T-helper 1 cell treated with Interleukin-12 subunit alpha and Interleukin-12 subunit beta and Interleukin-4 antibody, amounts not matched to agents 30 ng/mL and 1 ng/mL, for 36 hours (primary cell): ENCODE results near the gene CRB2. TPM values are rescaled to one million over a fixed set of nuclear protein-coding genes. Genes with fewer than 3 reads are reported as not detected.

Source experiments
- intact Hi-C: fragments of 100-400 bp; cut with micrococcal nuclease; formaldehyde crosslinking; loops from one replicate; pipeline ENCODE4 v1.15.1; 2024
- total RNA-seq: library from RNA; stranded (reverse); gene quantifications from 2 replicates; pipeline ENCODE4 v1.2.3, GENCODE V29; 2022

Gene CRB2
- total RNA-seq, 1 donor from 2014 or later: not detected

DNA sequence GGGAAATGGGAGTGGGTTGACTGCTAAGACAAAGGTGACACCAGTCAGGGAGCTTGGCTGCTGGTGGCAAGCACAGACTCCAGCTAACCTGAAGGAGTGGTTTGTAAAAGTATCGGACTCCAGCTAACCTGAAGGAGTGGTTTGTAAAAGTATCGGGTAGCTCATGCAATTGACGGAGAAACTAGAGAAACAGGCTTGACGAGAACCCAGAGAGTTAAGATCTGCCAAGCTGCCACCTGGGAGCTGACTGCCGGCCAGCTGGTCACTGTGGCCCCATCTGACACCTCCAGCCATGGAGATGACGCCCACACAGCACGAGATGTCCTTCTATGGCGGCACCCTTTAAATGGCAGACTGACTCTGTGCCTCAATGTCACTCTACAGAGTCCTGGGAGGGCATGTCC, 28.3 kb upstream of the CRB2 start:
- intact Hi-C loops: no loop called here

GRCh38 chr9:123329329-123329955, 26.6 kb upstream of the CRB2 start:
- intact Hi-C loops: no loop called here

DNA sequence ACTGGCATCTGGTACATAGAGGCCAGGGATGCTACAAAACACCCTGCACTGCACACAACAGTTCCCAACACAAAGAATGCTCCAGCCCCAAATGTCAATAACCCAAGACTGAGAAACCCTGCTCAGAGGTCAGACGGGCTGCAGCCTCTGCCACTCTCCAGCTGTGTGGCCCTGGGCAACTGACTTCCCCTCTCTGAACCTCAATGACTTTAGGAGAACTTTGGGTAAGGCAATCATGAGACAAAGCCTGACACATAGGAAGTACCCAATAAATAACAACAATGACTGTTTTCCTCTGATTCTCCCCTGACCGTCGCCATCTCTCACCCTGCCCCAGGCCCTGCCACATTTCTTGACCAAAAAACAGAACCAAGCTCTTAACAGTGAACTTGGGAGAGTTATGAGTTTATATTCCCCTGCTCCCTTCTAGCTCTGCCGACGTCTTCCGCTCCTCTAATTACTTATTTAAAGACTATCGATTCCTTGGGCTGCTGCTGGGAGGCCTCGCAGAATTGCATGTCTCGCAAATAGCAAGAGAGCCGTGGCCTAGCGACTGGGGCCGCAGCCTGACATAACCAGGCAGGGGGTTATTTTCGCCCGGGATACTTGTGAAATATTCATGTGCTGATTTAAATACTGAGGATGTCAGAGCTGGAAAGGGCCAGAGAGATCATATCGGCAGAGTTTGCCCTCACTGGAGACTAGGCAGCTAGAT, 24.5 kb upstream of the CRB2 start:
- intact Hi-C loops: loop anchor here (10.0 kb wide), 1 partner anchor 1237 kb away; the partner anchor contains the start of gene TTLL11

DNA sequence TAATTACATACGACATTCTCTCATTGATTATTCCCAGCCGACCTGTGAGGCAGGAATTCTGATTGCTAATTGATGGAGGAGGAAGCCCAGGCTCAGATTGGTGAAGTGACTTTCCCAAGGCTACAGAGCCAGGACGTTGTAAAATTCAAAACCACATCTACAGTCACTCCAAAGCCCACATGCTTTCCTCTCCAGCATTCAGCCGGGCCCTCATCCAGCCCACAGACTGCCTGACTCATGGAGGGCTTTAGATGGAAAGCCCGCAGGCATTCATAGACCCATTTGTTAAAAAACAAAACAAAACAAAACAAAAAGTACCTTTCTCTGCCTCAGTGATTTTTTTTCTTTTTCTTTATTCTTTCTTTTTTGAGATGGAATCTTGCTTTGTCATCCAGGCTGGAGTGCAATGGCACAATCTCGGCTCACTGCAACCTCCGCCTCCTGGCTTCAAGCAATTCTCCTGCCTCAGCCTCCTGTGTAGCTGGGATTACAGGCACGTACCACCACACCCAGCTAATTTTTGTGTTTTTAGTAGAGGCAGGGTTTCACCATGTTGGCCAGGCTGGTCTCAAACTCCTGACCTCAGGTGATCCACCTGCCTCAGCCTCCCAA, 22.8 kb upstream of the CRB2 start:
- intact Hi-C loops: loop anchor here (10.0 kb wide), 1 partner anchor 1238 kb away; the partner anchor contains the start of gene TTLL11

DNA sequence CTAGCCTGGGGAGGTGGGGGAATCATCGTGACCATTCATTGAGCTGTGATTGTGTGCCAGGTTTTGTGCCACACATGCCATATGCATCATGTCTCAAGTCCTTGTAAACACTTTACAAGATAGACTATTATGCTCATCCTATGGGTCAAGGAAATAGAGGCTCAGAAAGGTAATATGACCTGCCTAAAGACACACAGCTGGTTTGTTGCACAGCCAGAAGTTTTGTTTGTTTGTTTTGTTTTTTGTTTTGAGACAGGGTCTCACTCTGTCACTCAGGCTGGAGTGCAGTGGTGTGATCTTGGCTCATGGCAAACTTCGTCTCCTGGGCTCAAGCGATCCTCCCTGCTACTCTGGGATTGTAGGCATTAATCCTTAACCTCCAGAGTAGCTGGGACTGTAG, 21.4 kb upstream of the CRB2 start:
- intact Hi-C loops: loop anchor here (5.0 to 10.0 kb wide), 3 partner anchors 32 to 1240 kb away; partner anchors contain the start of genes RABGAP1 and TTLL11

DNA sequence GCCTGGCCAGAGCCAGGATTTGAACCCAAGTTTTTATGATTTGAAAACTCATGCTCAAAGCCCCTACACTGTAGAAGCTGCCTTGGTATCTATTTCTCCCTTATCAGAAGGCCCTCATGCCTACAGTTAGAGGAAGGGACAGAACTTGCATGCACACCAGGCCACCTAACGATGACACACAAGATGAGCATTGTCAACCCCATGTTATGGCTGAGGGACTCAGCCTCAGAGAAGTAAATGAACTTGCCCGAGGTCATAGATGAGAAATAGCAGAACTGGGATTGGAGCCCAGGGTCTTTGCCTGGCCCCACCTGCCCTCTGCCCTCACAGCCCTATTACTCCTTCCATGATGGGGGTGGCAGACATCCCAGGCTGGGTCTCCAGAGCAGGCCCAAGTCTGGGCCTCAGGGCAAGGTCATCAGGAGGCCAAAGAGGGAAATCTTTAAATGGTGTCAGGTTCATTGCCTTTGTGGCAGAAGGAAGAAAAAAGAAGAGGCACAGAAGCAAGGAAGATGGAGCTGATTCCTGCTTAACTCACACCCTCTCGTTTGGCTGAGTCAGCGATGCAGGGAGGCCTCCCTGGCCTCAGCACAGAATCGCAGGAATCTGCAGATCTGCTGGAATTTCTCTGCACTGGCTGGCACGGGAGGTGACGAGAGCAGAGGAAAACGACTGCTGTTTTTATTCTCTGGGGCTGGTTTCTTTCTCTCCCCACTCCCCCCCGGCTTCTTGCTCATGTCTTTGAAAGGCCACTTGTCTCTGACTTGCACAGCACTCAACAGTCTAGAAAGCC, 20.6 kb upstream of the CRB2 start:
- intact Hi-C loops: loop anchor here (5.0 to 10.0 kb wide), 3 partner anchors 33 to 1241 kb away; partner anchors contain the start of genes RABGAP1 and TTLL11

DNA sequence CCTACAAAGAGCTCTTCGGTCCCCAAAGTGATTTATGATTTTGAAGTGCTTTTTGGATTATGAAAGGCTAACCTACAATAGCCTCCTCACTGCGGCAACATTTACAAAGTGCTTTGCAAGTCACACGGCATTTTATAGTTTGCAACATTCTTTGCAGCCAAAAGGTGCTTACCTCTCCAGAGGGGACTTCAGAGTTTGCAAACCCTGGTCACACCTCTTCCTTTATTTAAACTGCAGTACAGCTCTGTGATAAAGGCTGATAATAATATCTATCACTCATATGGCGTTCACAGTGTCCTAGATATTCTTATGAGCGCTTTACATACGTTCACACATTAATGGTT, 20.0 kb upstream of the CRB2 start:
- intact Hi-C loops: loop anchor here (5.0 to 10.0 kb wide), 3 partner anchors 34 to 1241 kb away; partner anchors contain the start of genes RABGAP1 and TTLL11

DNA sequence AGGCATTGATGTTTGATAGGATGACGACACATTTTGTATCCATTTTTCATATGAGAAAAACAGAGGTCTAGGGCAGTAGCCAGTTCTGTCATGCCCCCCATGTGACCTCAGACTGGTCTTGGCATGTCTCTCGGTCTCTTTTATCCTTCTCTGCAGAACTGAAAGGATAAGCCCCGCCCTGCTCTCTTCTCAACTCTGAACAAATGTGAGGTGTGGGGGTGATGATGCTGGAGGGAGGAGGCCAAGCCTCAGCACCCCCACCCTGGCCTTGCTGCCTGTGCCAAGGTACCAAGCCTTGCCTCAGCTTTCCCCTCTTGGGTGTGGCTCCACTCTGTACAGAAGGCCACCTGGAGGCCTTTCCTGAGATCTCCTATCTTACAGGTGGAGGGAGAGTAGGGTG, 19.5 kb upstream of the CRB2 start:
- intact Hi-C loops: loop anchor here (5.0 to 10.0 kb wide), 3 partner anchors 34 to 1242 kb away; partner anchors contain the start of genes RABGAP1 and TTLL11

DNA sequence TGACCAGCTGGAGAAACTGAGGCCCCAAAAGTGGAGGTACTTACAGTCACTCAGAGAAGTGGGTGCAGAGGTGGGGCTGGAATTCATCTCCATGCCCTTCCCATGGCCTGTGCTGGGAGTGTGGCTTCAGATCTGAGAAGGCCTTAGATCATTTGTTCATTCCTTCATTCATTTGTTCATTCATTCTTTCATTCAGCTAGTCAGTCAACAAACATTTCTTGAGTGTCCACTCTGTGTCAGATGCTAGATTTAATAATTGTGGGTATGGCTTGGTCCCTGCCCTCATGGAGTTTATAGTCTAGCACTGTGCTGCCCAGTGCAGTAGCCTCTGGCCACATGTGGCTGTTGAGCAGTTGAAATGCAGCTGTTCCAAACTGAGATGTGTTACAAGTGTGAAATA, 19.0 kb upstream of the CRB2 start:
- intact Hi-C loops: loop anchor here (5.0 to 10.0 kb wide), 3 partner anchors 35 to 1242 kb away; partner anchors contain the start of genes RABGAP1 and TTLL11

GRCh38 chr9:123337971-123338370, 18.0 kb upstream of the CRB2 start:
- intact Hi-C loops: loop anchor here (5.0 to 10.0 kb wide), 3 partner anchors 36 to 1243 kb away; partner anchors contain the start of genes RABGAP1 and TTLL11

- intact Hi-C loops: loop anchor here (1.0 to 10.0 kb wide), 8 partner anchors 16 to 1986 kb away; partner anchors contain the start of genes RABGAP1, STRBP and TTLL11
Observed at GRCh38 chr9:123338710-123339665, 17.0 kb upstream of the CRB2 start.

DNA sequence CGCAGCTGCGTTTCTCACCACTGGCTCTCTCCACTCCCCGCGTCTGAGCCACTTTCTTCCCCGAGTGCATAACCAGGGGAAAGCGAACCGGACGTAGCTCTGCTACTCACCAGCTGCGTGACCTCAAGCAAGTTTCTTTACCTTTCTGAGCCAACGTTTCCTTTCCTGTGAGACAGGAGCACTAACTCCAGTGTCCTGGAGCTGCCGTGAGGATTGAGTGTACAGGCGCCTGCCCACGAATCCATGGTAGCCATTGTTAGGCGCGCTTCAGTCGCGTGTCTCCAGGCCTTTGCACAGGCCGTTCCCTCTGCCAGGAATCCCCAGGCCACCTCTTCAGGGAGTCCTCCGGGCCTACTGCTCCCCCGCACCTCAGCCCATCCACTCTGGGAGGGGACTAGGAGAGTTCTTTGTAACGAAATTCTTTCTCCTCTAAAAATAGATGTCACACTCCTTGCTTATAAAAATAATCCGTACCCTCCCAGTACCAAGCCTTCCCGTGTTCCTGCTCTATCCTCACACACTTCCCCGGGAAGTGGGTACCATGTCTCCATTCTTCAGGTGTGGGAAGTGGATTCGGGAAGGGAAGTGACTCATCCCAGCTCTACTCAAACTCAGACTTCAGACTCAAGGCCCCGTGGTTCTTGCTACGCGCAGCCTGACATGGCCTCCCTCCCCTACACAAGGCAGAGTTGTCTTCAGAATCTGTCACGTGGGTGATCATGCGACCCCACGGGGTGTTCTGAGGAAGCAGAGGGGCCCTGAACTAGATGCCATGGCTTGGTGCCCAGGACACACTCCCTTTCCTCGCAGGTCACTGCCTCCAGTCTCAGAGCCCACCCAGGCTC, 16.1 kb upstream of the CRB2 start:
- intact Hi-C loops: loop anchor here (1.0 to 10.0 kb wide), 9 partner anchors 17 to 1987 kb away; partner anchors contain the start of genes MRRF, RABGAP1, RBM18 and STRBP

DNA sequence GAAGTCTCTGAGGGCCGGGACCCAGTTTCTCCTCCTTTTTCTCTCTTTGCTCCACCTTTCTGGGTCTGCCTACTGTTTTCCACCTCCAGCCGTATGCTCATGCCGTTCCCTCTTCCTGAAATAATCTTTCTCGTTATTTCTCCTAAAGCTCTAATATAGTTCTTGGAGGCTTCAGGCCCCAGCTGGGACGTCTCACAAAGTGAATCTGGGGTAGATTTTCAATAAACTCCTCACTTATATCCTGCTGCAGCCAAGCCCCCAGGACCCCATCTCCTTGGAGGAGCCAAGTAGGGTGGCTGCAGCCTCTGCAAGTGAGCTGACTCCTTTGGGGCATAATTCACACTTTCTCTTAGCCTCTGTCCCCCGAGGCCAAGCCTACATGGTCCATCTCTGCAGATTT, 14.2 kb upstream of the CRB2 start:
- intact Hi-C loops: loop anchor here (10.0 kb wide), 1 partner anchor 1077 kb away; the partner anchor contains the start of genes MRRF and RBM18

DNA sequence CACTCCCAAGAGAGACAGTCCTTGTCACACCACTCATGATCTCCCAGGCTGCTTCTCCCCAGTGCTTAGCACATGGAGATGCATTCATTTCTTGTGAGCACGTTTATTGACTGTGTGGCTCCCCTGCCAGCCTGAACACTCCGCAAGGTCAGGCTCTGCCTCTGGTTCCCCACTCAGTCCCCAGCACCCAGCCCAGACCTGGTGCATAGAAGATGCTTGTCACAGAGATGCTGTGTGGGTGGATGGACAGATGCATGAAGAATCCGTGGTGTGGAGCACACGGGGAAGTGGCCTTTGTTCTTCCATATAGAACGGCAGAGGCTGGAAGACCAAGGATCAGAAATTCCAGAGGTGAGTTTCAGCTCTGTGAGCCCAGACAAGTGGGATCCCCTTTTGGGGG, 13.8 kb upstream of the CRB2 start:
- intact Hi-C loops: loop anchor here (10.0 kb wide), 1 partner anchor 1077 kb away; the partner anchor contains the start of genes MRRF and RBM18

- intact Hi-C loops: loop anchor here (10.0 kb wide), 1 partner anchor 1079 kb away; the partner anchor contains the start of genes MRRF and RBM18
Observed at GRCh38 chr9:123343443-123344191, 12.4 kb upstream of the CRB2 start.

- intact Hi-C loops: loop anchor here (10.0 kb wide), 1 partner anchor 1080 kb away; the partner anchor contains the start of genes MRRF and RBM18
Observed at GRCh38 chr9:123344192-123344949, 11.6 kb upstream of the CRB2 start.

GRCh38 chr9:123345567-123345955, 10.4 kb upstream of the CRB2 start:
- intact Hi-C loops: loop anchor here (5.0 to 10.0 kb wide), 2 partner anchors 38 to 1081 kb away; partner anchors contain the start of genes MRRF and RBM18
